ENCODE measurements around the gene UROC1. TPM values are rescaled to one million over a fixed set of nuclear protein-coding genes. Genes with fewer than 3 reads are reported as not detected.

The UROC1 gene
- total and polyA plus RNA-seq, 8 donors = 0.08 to 0.24 (median 0.13) TPM; not detected in 3

DNA sequence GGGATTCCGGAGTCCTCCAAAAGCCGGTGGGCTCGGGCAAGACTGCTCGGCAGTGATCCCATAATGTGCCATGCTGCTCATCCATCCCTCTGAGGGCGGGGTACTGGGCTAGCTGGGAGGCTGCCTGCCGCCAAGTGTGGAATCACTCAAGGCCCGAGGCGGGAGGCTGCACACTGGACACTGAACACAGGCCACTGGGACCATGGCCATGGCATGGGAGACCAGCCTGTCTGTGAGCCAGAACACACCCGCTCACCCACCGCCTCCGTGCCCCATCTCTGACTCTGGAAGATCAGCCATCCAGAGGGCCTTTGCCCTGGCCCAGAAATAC is 39.8 kb upstream of the UROC1 start:
- Histone ChIP-seq H3K9me3 (peaks cover 0 to 5% of the 10 kb centered on the region in 2 donors), H3K4me1 (no peaks in the 10 kb centered on the region), H3K27ac (no peak overlapping the region), H3K4me3 (no peak overlapping the region), H3K36me3 (no peaks in the 10 kb centered on the region), H3K27me3 (no peaks in the 10 kb centered on the region)
- ATAC-seq = no peak
- TF ChIP-seq CTCF (IDR thresholded peaks at IDR 0.05) = no peak
- intact Hi-C loops (cut with DNase I) = no loop called here
- no peak for DNase-seq

DNA sequence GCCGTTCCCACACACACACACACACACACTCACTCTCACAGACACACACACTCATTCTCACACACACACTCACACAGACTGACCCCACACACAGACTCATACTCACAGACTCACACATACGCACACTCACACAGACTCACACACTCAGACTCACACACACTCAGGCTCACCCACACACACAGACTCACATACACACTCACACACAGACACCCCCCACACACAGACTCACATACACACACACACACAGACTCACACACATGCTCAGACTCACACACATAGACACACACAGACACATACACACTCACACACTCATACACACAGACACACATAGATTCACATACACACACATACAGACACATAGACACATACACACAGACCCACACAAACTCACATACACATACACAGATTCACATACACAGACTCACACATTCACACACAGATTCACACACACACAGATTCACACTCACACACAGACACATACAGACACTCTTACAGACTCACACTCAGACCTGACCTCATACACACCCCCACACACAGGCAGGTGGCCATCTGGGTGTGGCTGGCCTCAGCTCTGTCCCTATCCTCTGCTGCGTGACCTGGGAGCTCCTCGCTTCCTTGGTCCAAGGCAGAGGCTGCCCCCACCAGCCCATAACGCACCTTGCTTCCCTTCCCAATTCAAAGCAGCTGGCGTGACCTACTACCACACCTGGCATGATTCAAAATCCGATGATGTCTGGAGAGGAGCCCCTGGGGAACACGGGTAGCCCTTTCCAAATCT is 39.3 kb upstream of the UROC1 start:
- Histone ChIP-seq H3K4me3 (no peak overlapping the region), H3K27me3 (no peaks in the 10 kb centered on the region), H3K4me1 (no peaks in the 10 kb centered on the region), H3K9me3 (no peaks in the 10 kb centered on the region), H3K27ac (no peak overlapping the region), H3K36me3 (no peaks in the 10 kb centered on the region)
- no peak for TF ChIP-seq CTCF (IDR thresholded peaks at IDR 0.05)
- DNase-seq (peak in 1 of 4 donors; percentile 13), ATAC-seq (no peak)
- intact Hi-C loops (cut with DNase I) = no loop called here

GRCh38 chr3:126555795-126556636 is 38.4 kb upstream of the UROC1 start:
- DNase-seq (peak in 1 of 4 donors; percentile 29), ATAC-seq (no peak)
- intact Hi-C loops (cut with DNase I) = no loop called here
- H3K9me3 ChIP-seq = no peaks in the 10 kb centered on the region
- no peak for TF ChIP-seq CTCF (IDR thresholded peaks at IDR 0.05)
- H3K27me3 ChIP-seq = no peaks in the 10 kb centered on the region
- no peak overlapping the region for H3K27ac ChIP-seq
- no peaks in the 10 kb centered on the region for H3K36me3 ChIP-seq
- H3K4me1 ChIP-seq = no peaks in the 10 kb centered on the region
- H3K4me3 ChIP-seq = no peak overlapping the region

GRCh38 chr3:126554560-126555525 is 37.3 kb upstream of the UROC1 start:
- intact Hi-C loops (cut with DNase I) = no loop called here
- Histone ChIP-seq H3K27ac (no peak overlapping the region), H3K4me3 (no peak overlapping the region), H3K36me3 (no peaks in the 10 kb centered on the region), H3K9me3 (no peaks in the 10 kb centered on the region), H3K27me3 (no peaks in the 10 kb centered on the region), H3K4me1 (no peaks in the 10 kb centered on the region)
- TF ChIP-seq CTCF (IDR thresholded peaks at IDR 0.05) = no peak
- DNase-seq (peak in 1 of 4 donors; percentile 24), ATAC-seq (no peak)
